Subcutaneous abdominal adipose tissue (tissue), 5 donors: Measurements from ENCODE around the gene TRIOBP.

Source experiments
- H3K27ac ChIP-seq: one replicate; pipeline ENCODE4 v1.7.0; 2013; ENCODE audit warnings: low read depth, mild to moderate bottlenecking, inconsistent platforms, low read length, moderate library complexity
- H3K27me3 ChIP-seq, 5 donors: one replicate each; pipeline ENCODE4 v1.7.0; 2013; ENCODE audit warnings: low read length in 5 of 5, inconsistent platforms in 1 of 5; ENCODE audit not compliant: control insufficient read depth in 5 of 5, insufficient read depth in 4 of 5
- H3K36me3 ChIP-seq, 5 donors: one replicate each; pipeline ENCODE4 v1.7.0; 2013; ENCODE audit warnings: low read length in 5 of 5; ENCODE audit not compliant: control insufficient read depth in 5 of 5, insufficient read depth in 5 of 5
- H3K4me1 ChIP-seq, 5 donors: one replicate each; pipeline ENCODE4 v1.7.0; 2013; ENCODE audit warnings: low read length in 5 of 5, mild to moderate bottlenecking in 3 of 5, moderate library complexity in 1 of 5; ENCODE audit not compliant: control insufficient read depth in 5 of 5, insufficient read depth in 5 of 5
- H3K4me3 ChIP-seq, 5 donors: one replicate each; pipeline ENCODE4 v1.7.0; 2013; ENCODE audit warnings: low read length in 5 of 5, low read depth in 1 of 5
- H3K9ac ChIP-seq, 5 donors: one replicate each; pipeline ENCODE4 v1.7.0; 2013; ENCODE audit warnings: low read length in 5 of 5, mild to moderate bottlenecking in 4 of 5, moderate library complexity in 3 of 5
- H3K9me3 ChIP-seq, 5 donors: one replicate each; pipeline ENCODE4 v1.7.0; 2013; ENCODE audit warnings: low read length in 5 of 5; ENCODE audit not compliant: control insufficient read depth in 5 of 5
- donor health status: healthy.
- donor health status: healthy.
- donor health status: healthy.
- donor health status: healthy.
- donor health status: healthy.

TRIOBP gene

DNA sequence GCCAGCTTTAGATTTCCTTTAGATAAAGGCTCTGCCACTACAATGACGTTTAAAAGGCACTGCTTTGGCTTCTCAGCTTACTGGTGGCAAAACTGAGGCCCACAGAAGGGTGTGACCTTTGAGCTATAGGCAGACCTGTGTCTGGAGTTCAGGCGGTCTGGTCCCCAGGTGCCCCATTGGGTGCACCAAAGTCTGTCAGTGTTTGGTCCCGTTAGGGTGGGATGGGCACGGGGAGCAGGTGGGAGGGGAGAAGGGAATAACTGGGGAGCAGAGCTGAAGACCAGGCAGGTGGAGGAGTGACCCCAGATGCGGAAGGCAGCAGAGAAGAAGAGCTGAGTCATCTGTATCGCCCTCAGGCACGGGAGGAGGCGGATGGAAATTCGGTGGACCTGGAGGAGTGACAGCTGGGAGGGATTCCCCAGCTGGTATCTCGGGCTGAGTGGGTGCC lies 65.6 kb downstream of the TRIOBP start:
- no peaks in the 10 kb centered on the region for H3K27me3 ChIP-seq
- H3K36me3 ChIP-seq, result peaks cover 5 to 87% (median 69%) of the 10 kb centered on the region in 5 donors
- H3K4me3 ChIP-seq, result no peak overlapping the region
- no peaks in the 10 kb centered on the region for H3K9me3 ChIP-seq
- H3K4me1 ChIP-seq, result peaks cover 0 to 16% (median 5%) of the 10 kb centered on the region in 5 donors
- H3K9ac ChIP-seq, result no peak overlapping the region
- no peak overlapping the region for H3K27ac ChIP-seq

DNA sequence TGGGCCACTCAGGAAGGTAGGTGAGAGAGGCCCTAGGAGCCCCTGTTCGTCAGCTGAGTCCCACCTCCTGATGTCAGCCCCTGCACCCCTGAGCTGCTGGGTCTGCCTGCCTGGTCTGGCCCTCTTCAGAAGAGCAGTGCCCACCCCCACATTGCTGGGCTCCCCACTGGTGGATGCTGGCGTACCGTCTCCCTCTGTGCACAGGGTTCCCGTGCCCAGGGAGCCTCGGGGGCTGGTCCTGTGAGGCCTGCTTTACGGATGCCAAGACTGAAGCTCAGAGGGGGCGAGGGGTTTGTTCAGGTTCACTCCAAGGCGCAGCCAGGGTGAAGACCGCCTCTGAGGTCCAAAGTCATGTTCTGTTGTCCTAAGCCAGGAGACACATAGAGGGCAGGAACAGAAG lies 66.2 kb downstream of the TRIOBP start:
- Histone ChIP-seq H3K4me3 (no peak overlapping the region), H3K9me3 (no peaks in the 10 kb centered on the region), H3K36me3 (peaks cover 5 to 87% (median 69%) of the 10 kb centered on the region in 5 donors), H3K27me3 (no peaks in the 10 kb centered on the region), H3K4me1 (peaks cover 0 to 16% (median 5%) of the 10 kb centered on the region in 5 donors), H3K27ac (no peak overlapping the region), H3K9ac (no peak overlapping the region)

DNA sequence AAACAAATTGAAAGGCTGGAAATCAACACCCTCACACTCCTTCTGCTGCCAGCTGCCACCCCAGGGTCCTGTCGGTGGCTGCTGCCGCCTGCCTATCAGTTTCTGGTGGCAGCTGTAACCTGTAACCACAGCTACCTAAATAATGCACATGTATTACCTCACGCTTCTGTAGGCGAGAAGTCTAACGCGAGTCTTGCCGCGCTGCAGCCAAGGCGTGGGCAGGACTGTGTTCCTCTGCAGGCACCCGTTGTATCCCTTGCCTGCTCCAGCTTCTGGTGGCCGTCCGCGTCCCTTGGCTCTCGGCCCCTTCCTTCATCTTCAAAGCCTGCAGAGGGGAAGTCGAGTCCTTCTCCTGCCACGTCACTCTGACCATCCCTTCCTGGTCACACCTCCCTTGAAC lies 66.8 kb downstream of the TRIOBP start:
- Histone ChIP-seq H3K9ac (no peak overlapping the region), H3K9me3 (no peaks in the 10 kb centered on the region), H3K4me1 (peaks cover 0 to 16% (median 5%) of the 10 kb centered on the region in 5 donors), H3K4me3 (no peak overlapping the region), H3K27me3 (no peaks in the 10 kb centered on the region), H3K27ac (no peak overlapping the region), H3K36me3 (peaks cover 5 to 87% (median 68%) of the 10 kb centered on the region in 5 donors)

GRCh38 chr22:37764622-37765021 lies 67.8 kb downstream of the TRIOBP start:
- Histone ChIP-seq H3K27ac (no peak overlapping the region), H3K9ac (no peak overlapping the region), H3K9me3 (no peaks in the 10 kb centered on the region), H3K36me3 (peaks cover 5 to 87% (median 68%) of the 10 kb centered on the region in 5 donors), H3K27me3 (no peaks in the 10 kb centered on the region), H3K4me3 (no peak overlapping the region), H3K4me1 (peaks cover 0 to 16% (median 5%) of the 10 kb centered on the region in 5 donors)

GRCh38 chr22:37765498-37765897 lies 68.7 kb downstream of the TRIOBP start:
- no peaks in the 10 kb centered on the region for H3K9me3 ChIP-seq
- no peak overlapping the region for H3K4me3 ChIP-seq
- H3K36me3 ChIP-seq, result peaks cover 0 to 83% (median 63%) of the 10 kb centered on the region in 5 donors
- no peak overlapping the region for H3K9ac ChIP-seq
- no peak overlapping the region for H3K27ac ChIP-seq
- peaks cover 0 to 16% (median 5%) of the 10 kb centered on the region in 5 donors for H3K4me1 ChIP-seq
- no peaks in the 10 kb centered on the region for H3K27me3 ChIP-seq

GRCh38 chr22:37765953-37766576 lies 69.2 kb downstream of the TRIOBP start:
- Histone ChIP-seq H3K36me3 (peaks cover 0 to 82% (median 64%) of the 10 kb centered on the region in 5 donors), H3K9me3 (no peaks in the 10 kb centered on the region), H3K27ac (no peak overlapping the region)

GRCh38 chr22:37768273-37768672 lies 71.4 kb downstream of the TRIOBP start:
- Histone ChIP-seq H3K9me3 (no peaks in the 10 kb centered on the region), H3K4me1 (peaks cover 0 to 16% (median 5%) of the 10 kb centered on the region in 5 donors), H3K27me3 (no peaks in the 10 kb centered on the region), H3K9ac (no peak overlapping the region), H3K27ac (no peak overlapping the region), H3K4me3 (no peak overlapping the region), H3K36me3 (peaks cover 0 to 86% (median 73%) of the 10 kb centered on the region in 5 donors)

More at GRCh38 chr22:37765953-37766576, 69.2 kb downstream of the TRIOBP start:
- Histone ChIP-seq H3K4me1 (peaks cover 0 to 16% (median 5%) of the 10 kb centered on the region in 5 donors), H3K27me3 (no peaks in the 10 kb centered on the region), H3K4me3 (no peak overlapping the region), H3K9ac (no peak overlapping the region)

- H3K9ac ChIP-seq, result no peak overlapping the region
- H3K36me3 ChIP-seq, result peaks cover 0 to 86% (median 72%) of the 10 kb centered on the region in 5 donors
- peaks cover 0 to 15% (median 5%) of the 10 kb centered on the region in 5 donors for H3K4me1 ChIP-seq
Observed at GRCh38 chr22:37769056-37769455, 72.2 kb downstream of the TRIOBP start.

DNA sequence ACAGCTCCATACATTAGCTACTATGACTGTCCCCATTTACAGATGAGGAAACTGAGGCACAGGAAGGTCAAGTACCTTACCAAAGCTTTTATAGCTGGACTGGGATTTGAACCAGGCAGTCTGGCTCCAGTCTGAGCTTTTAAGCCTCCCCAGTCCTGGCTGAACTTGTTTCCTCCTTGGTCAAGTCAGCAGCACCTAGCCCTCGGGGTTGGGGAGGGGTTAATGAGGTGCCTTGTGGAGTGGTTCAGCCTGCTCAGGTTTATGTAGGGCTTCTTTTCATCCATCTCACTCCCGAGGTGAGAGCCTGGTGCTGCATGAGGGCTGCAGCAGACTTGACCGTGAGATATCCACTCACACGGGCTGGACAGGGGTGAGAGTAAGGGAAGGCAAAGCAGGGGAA lies 74.2 kb downstream of the TRIOBP start:
- Histone ChIP-seq H3K9ac (no peak overlapping the region), H3K27me3 (no peaks in the 10 kb centered on the region), H3K36me3 (peaks cover 0 to 80% (median 69%) of the 10 kb centered on the region in 5 donors)

More at GRCh38 chr22:37769056-37769455, 72.2 kb downstream of the TRIOBP start:
- Histone ChIP-seq H3K27ac (no peak overlapping the region), H3K4me3 (no peak overlapping the region), H3K27me3 (no peaks in the 10 kb centered on the region), H3K9me3 (no peaks in the 10 kb centered on the region)

GRCh38 chr22:37771702-37772427 lies 75.0 kb downstream of the TRIOBP start:
- Histone ChIP-seq H3K27ac (no peak overlapping the region), H3K9ac (no peak overlapping the region), H3K9me3 (no peaks in the 10 kb centered on the region), H3K4me3 (no peak overlapping the region), H3K4me1 (peaks cover 2 to 12% (median 8%) of the 10 kb centered on the region in 5 donors), H3K36me3 (peaks cover 0 to 76% (median 65%) of the 10 kb centered on the region in 5 donors), H3K27me3 (no peaks in the 10 kb centered on the region)

More for the DNA sequence above, 74.2 kb downstream of the TRIOBP start:
- no peaks in the 10 kb centered on the region for H3K9me3 ChIP-seq
- peaks cover 0 to 10% (median 0%) of the 10 kb centered on the region in 5 donors for H3K4me1 ChIP-seq
- no peak overlapping the region for H3K27ac ChIP-seq
- no peak overlapping the region for H3K4me3 ChIP-seq
